Thyroid gland (tissue), 4 donors: Measurements from ENCODE around the gene L3MBTL2. TPM values are rescaled to one million over a fixed set of nuclear protein-coding genes. Genes with fewer than 3 reads are reported as not detected.

Experiments
- DNase-seq, 2 donors: peaks; one replicate each; pipeline ENCODE4 v3.0.0-alpha.2; 2019
- H3K27ac ChIP-seq, 3 donors: fragments of 200-600 bp; sonication (generic); 1 replicate in 2 of 3; 2 replicates in 1 of 3; pipeline ENCODE4 v1.5.1; 2016 to 2019; ENCODE audit warnings: mild to moderate bottlenecking in 1 of 3, moderate library complexity in 1 of 3
- H3K27me3 ChIP-seq: fragments of 200-600 bp; sonication (generic); one replicate; pipeline ENCODE4 v1.5.1; 2019
- H3K36me3 ChIP-seq, 2 donors: fragments of 200-600 bp; sonication (generic); one replicate each; pipeline ENCODE4 v1.5.1; 2016 to 2019
- H3K4me1 ChIP-seq, 2 donors: fragments of 200-600 bp; sonication (generic); one replicate each; pipeline ENCODE4 v1.5.1; 2017 to 2019
- H3K4me3 ChIP-seq, 3 donors: fragments of 200-600 bp; sonication (generic); replicated peaks in 1 of 3; 1 replicate in 2 of 3; 2 replicates in 1 of 3; pipeline ENCODE4 v1.5.1; 2016; ENCODE audit warnings: mild to moderate bottlenecking in 1 of 3
- H3K9me3 ChIP-seq: fragments of 200-600 bp; sonication (generic); one replicate; pipeline ENCODE4 v1.5.1; 2017
- CTCF ChIP-seq, 6 experiments: fragments of 200-600 bp in 3 of 6; fragments of 450-650 bp in 3 of 6; sonication (generic) in 3 of 6; IDR thresholded peaks; one replicate each; pipeline ENCODE4 v1.5.1; 2016 to 2019; ENCODE audit warnings: antibody characterized with exemption in 6 of 6, mild to moderate bottlenecking in 2 of 6, inconsistent platforms in 1 of 6, moderate library complexity in 1 of 6
- POLR2A ChIP-seq, 2 donors: fragments of 450-650 bp; IDR thresholded peaks; one replicate each; pipeline ENCODE4 v1.6.1; 2017; ENCODE audit warnings: antibody characterized with exemption in 2 of 2, mild to moderate bottlenecking in 2 of 2, moderate library complexity in 1 of 2
- WGBS, 2 donors: methylation state at CpG; one replicate each; pipeline ENCODE4 v1.1.5; 2017; 5-methylcytosine and 5-hydroxymethylcytosine counted together
- intact Hi-C: fragments of 100-400 bp; cut with DNase I; formaldehyde crosslinking; loops from one replicate; pipeline ENCODE4 v1.15.1; 2023
- total RNA-seq, 4 donors: library from RNA; depleted of rRNA; stranded (reverse); fragments of >200 nt; gene quantifications; one replicate each; pipeline ENCODE4 v1.2.3, GENCODE V29; 2016

L3MBTL2 gene
- total RNA-seq, 4 donors from 2014 or later, result 17.2 to 29.2 (median 20.7) TPM

GRCh38 chr22:41243361-41243760 lies 38.2 kb downstream of the L3MBTL2 start:
- no peak overlapping the region for H3K4me3 ChIP-seq
- H3K4me1 ChIP-seq, result peaks cover 2% of the 10 kb centered on the region in 2 donors
- intact Hi-C loops, result no loop called here
- H3K9me3 ChIP-seq, result no peaks in the 10 kb centered on the region
- no peak for TF ChIP-seq CTCF (IDR thresholded peaks at IDR 0.05)
- TF ChIP-seq POLR2A (IDR thresholded peaks at IDR 0.05), result no peak
- H3K36me3 ChIP-seq, result peaks cover 11 to 14% of the 10 kb centered on the region in 2 donors
- no peaks in the 10 kb centered on the region for H3K27me3 ChIP-seq
- no peak for DNase-seq
- WGBS, 2 donors, result 93 to 94% methylated on average over 6 of the region's 6 CpGs
- H3K27ac ChIP-seq, result no peak overlapping the region

GRCh38 chr22:41245917-41246499 lies 40.9 kb downstream of the L3MBTL2 start:
- H3K36me3 ChIP-seq, result peaks cover 35 to 39% of the 10 kb centered on the region in 2 donors
- intact Hi-C loops, result no loop called here
- WGBS, 2 donors, result 88 to 92% methylated on average over 11 to 21 of the region's 21 CpGs

GRCh38 chr22:41247703-41248102 lies 42.6 kb downstream of the L3MBTL2 start:
- intact Hi-C loops, result no loop called here
- TF ChIP-seq POLR2A (IDR thresholded peaks at IDR 0.05) (no peak), CTCF (IDR thresholded peaks at IDR 0.05) (no peak)
- peaks cover 48 to 51% of the 10 kb centered on the region in 2 donors for H3K36me3 ChIP-seq
- WGBS, 2 donors, result 85 to 100% methylated on average over 5 to 7 of the region's 7 CpGs
- H3K4me1 ChIP-seq, result no peaks in the 10 kb centered on the region
- H3K27ac ChIP-seq, result no peak overlapping the region
- H3K9me3 ChIP-seq, result no peaks in the 10 kb centered on the region
- no peak overlapping the region for H3K4me3 ChIP-seq
- no peak for DNase-seq
- H3K27me3 ChIP-seq, result no peaks in the 10 kb centered on the region

More at GRCh38 chr22:41245917-41246499, 40.9 kb downstream of the L3MBTL2 start:
- DNase-seq, result no peak
- no peak overlapping the region for H3K27ac ChIP-seq
- no peaks in the 10 kb centered on the region for H3K27me3 ChIP-seq
- H3K4me3 ChIP-seq, result no peak overlapping the region
- no peaks in the 10 kb centered on the region for H3K4me1 ChIP-seq
- no peaks in the 10 kb centered on the region for H3K9me3 ChIP-seq
- no peak for TF ChIP-seq CTCF (IDR thresholded peaks at IDR 0.05)
- TF ChIP-seq POLR2A (IDR thresholded peaks at IDR 0.05), result no peak

- DNase-seq, result no peak
- Histone ChIP-seq H3K36me3 (peaks cover 54 to 57% of the 10 kb centered on the region in 2 donors), H3K27ac (no peak overlapping the region), H3K9me3 (no peaks in the 10 kb centered on the region), H3K4me3 (no peak overlapping the region), H3K4me1 (no peaks in the 10 kb centered on the region), H3K27me3 (no peaks in the 10 kb centered on the region)
- 91% methylated on average over 10 to 15 of the region's 15 CpGs for WGBS, 2 donors
- intact Hi-C loops, result no loop called here
- TF ChIP-seq CTCF (IDR thresholded peaks at IDR 0.05), result no peak
- TF ChIP-seq POLR2A (IDR thresholded peaks at IDR 0.05), result no peak
Observed at GRCh38 chr22:41248314-41248713, 43.2 kb downstream of the L3MBTL2 start.

- Histone ChIP-seq H3K27ac (no peak overlapping the region), H3K27me3 (no peaks in the 10 kb centered on the region), H3K9me3 (no peaks in the 10 kb centered on the region), H3K36me3 (peaks cover 54 to 59% of the 10 kb centered on the region in 2 donors), H3K4me1 (no peaks in the 10 kb centered on the region), H3K4me3 (no peak overlapping the region)
- 95 to 100% methylated on average over 3 to 7 of the region's 10 CpGs for WGBS, 2 donors
- TF ChIP-seq POLR2A (IDR thresholded peaks at IDR 0.05) (no peak), CTCF (IDR thresholded peaks at IDR 0.05) (no peak)
- no peak for DNase-seq
- intact Hi-C loops, result no loop called here
Observed at GRCh38 chr22:41248758-41249157, 43.6 kb downstream of the L3MBTL2 start.
